Body of pancreas (tissue), 4 donors: ENCODE measurements around the gene ALX4.

Experiments used
- CTCF ChIP-seq, 7 experiments: fragments of 450-650 bp in 4 of 7; fragments of 200-600 bp in 3 of 7; sonication (generic) in 3 of 7; IDR thresholded peaks; one replicate each; pipeline ENCODE4 v1.5.1; 2016 to 2019; ENCODE audit warnings: antibody characterized with exemption in 7 of 7
- POLR2A ChIP-seq, 3 donors: fragments of 450-650 bp; IDR thresholded peaks; one replicate each; pipeline ENCODE4 v1.6.1; 2016; ENCODE audit warnings: antibody characterized with exemption in 3 of 3, mild to moderate bottlenecking in 2 of 3

- no peak for TF ChIP-seq CTCF (IDR thresholded peaks at IDR 0.05)
- TF ChIP-seq POLR2A (IDR thresholded peaks at IDR 0.05): no peak
Measured at GRCh38 chr11:44338698-44339529, 29.0 kb upstream of the ALX4 start.
